HG03342 (cell line): Measurements from ENCODE around the gene SGMS1.

Experiments
- ATAC-seq: cut with Tn5 transposase; IDR thresholded peaks from one replicate; pipeline ENCODE4 v1.9.1; 2021; ENCODE audit warnings: mild to moderate bottlenecking, moderate library complexity; ENCODE audit not compliant: unreplicated experiment

Gene SGMS1

GRCh38 chr10:50407076-50407801 lies 216.5 kb downstream of the SGMS1 start:
- ATAC-seq, result no peak

GRCh38 chr10:50406457-50407070 lies 217.2 kb downstream of the SGMS1 start:
- no peak for ATAC-seq

- ATAC-seq, result no peak
These were observed 218.0 kb downstream of the SGMS1 start for GRCh38 chr10:50405723-50406122.

- ATAC-seq, result no peak
These were observed 219.6 kb downstream of the SGMS1 start for GRCh38 chr10:50404021-50404773.

- no peak for ATAC-seq
These were observed 220.7 kb downstream of the SGMS1 start for GRCh38 chr10:50403074-50403473.

- no peak for ATAC-seq
These were observed 221.3 kb downstream of the SGMS1 start for GRCh38 chr10:50402466-50402865.

- no peak for ATAC-seq
These were observed 223.1 kb downstream of the SGMS1 start for GRCh38 chr10:50400694-50401093.

- ATAC-seq, result no peak
These were observed 224.9 kb downstream of the SGMS1 start for GRCh38 chr10:50398823-50399222.

GRCh38 chr10:50398381-50398780 lies 225.4 kb downstream of the SGMS1 start:
- no peak for ATAC-seq

- ATAC-seq, result peak; percentile 39
These were observed 226.2 kb downstream of the SGMS1 start for GRCh38 chr10:50397312-50398140.

DNA sequence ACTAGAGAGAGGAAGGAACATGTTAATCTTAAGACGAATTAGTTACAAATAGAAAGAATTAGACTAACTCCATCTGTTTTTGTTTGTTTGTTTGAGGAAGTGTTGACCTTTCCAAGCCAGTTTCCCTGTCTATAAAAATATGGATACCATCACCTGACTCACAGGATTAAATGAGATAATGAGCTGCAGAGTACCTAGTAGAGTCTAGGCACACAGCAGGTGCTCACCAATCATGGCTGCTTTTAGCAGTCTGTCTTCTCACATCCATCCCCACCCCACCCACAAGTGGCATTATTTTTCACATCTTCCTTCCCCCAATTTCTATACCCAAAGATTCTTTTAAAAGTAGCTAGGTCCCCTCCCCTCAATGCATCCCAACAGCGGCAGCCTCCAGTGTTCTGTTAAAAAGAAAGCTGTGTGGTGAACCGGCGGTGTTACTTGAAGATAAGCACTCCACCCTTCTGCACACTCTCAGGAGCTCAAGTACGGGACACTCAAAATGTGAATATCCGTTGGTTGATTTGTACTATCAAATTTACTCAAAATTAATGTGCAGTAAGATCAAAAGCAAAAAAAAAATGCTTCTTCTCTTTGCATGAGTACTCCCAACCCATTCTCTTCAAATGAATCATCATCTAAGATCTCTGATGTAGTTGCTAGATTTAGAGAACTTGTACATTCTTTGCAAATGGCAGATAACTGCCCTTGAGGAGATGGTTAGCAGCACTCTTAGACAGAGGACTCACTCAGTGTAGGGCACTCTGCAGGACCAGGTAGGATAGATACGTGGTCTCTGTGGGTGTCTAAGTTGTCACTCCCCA lies 227.1 kb downstream of the SGMS1 start:
- peak; percentile 75 for ATAC-seq

GRCh38 chr10:50395851-50396250 lies 227.9 kb downstream of the SGMS1 start:
- no peak for ATAC-seq

DNA sequence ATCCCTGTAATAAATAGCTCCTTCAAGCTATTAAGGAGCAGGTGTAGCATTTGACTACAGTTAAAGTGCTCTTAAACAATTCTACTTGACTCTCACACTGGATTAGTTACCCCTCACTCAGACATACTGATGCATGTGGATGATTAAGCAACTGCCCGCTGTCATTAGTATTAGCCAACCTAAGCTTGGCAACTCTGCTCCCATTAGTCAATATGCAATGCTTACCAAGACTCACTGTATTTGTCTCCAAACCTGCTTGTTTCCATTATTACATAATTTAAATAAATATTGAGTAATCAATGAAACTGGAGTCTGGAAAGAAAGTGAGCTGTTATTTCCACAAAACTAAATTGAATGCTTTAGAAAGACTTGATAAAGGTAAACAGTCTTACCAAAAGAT lies 228.5 kb downstream of the SGMS1 start:
- ATAC-seq, result no peak

GRCh38 chr10:50394832-50395231 lies 228.9 kb downstream of the SGMS1 start:
- ATAC-seq, result no peak

DNA sequence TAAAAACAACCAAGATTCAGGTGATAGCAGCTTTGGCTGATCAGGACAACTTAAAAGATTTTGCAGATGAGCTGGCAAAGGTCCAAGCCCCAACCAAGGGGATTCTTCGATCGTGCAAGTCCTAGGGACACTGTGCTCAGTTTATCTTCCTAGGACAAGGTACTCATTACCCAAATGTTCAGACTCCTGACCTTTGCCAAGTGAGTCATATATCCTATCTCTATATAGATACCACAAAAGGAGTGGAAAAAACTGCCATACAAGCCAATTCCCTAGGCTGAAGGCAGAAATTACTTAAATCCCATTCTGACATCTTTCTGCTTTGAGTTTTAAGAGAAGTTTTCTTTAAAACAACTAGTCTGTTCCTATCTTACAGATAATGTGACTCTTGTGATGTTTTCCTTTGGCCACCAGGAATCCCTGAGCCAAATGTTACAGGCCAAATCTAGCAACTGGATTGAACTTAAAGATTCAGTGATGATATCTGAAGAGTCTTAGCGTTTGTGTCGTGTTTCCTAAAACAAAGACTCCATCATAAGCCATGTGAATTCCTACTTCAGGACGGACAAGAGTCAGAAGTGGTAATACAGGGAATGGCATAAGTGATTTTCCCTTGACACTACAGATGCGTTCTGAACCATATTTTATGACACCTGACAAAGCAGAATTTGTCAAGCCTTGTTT lies 229.8 kb downstream of the SGMS1 start:
- ATAC-seq, result no peak

GRCh38 chr10:50392966-50393718 lies 230.6 kb downstream of the SGMS1 start:
- ATAC-seq, result no peak

DNA sequence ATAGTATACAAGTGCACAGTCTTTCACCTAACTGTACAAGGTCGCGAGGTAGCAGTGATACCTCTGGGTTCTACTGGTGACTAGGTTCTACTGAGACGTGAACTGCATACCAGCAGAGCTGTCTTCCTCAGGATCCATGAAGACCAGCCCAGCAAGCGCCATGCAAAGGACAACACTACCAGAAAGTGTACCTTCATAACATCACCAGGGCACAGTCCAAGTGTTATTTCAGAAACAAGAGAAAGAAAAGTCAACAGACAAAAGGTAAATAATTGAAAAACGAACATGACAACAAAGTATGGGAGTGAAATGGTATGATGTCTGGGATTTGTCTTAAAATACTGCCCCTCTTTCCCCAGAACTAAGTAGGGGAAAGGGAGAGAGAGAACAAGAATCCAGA lies 231.3 kb downstream of the SGMS1 start:
- no peak for ATAC-seq

DNA sequence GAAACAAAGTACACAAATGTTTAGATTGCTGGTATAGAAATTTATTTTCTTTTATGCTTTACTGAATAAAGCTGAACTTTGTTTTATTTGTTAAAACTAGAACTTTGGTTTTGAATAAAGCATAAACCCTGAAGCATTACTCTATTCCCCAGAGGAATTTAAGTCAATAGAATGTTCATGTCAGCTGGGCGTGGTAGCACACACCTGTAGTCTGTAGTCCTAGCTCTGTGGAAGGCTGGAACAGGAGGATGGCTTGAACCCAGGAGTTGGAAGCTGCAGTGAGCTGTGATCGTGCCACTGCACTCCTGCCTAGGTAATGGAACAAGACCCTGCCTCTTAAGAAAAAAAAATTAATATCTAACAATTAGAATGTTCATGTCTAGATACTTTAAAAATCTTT lies 233.5 kb downstream of the SGMS1 start:
- no peak for ATAC-seq

- no peak for ATAC-seq
These were observed 235.6 kb downstream of the SGMS1 start for GRCh38 chr10:50388181-50388580.
